GM12801 (cell line): ENCODE data around the gene SHB.

ENCODE experiments used
- CTCF ChIP-seq: IDR thresholded peaks from one replicate; pipeline ENCODE4 v1.5.1; 2011; ENCODE audit warnings: control low read depth; ENCODE audit not compliant: insufficient read length; ENCODE audit errors: extremely low read depth

The SHB gene

GRCh38 chr9:38037981-38038306, 31.1 kb downstream of the SHB start:
- TF ChIP-seq CTCF = no peak

- no peak for TF ChIP-seq CTCF
Observed at GRCh38 chr9:38036359-38037084, 32.5 kb downstream of the SHB start.

GRCh38 chr9:38035873-38036272, 33.2 kb downstream of the SHB start:
- TF ChIP-seq CTCF = no peak

GRCh38 chr9:38033941-38034340, 35.1 kb downstream of the SHB start:
- TF ChIP-seq CTCF = no peak

GRCh38 chr9:38032266-38033110, 36.5 kb downstream of the SHB start:
- no peak for TF ChIP-seq CTCF

GRCh38 chr9:38031594-38031993, 37.4 kb downstream of the SHB start:
- no peak for TF ChIP-seq CTCF

- TF ChIP-seq CTCF = no peak
Observed at GRCh38 chr9:38030658-38031057, 38.4 kb downstream of the SHB start.
